HG03159 (cell line): Measurements from ENCODE around the gene MED31.
"Not testable (repeated sequence)": the region's sequence is repeated elsewhere in the genome, so short reads cannot be mapped to it uniquely, and the experiment has no call there.

Experiments used
- ATAC-seq: cut with Tn5 transposase; IDR thresholded peaks from one replicate; pipeline ENCODE4 v1.9.1; 2021; ENCODE audit warnings: mild to moderate bottlenecking, moderate library complexity; ENCODE audit not compliant: unreplicated experiment

Gene MED31

DNA sequence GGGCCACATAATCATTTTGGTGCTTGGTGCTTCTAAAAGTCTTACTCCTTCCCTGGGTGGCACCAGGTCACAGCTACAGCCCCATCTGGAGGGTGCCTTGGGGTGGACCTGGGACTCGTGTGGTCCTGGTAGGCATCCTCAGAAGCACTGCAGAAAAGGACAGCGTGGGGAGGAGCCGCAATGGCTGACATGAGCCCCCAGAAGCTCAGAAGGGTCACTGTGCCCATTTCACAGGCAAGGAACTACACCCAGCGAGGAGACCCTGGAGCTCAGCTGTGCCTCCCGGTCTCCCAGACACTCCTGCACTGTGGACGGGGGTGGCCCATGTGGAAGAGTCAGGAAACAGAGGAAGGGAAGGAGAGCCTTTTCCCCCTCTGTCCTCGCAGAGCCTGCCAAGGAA lies 26.5 kb upstream of the MED31 start:
- ATAC-seq, result no peak

DNA sequence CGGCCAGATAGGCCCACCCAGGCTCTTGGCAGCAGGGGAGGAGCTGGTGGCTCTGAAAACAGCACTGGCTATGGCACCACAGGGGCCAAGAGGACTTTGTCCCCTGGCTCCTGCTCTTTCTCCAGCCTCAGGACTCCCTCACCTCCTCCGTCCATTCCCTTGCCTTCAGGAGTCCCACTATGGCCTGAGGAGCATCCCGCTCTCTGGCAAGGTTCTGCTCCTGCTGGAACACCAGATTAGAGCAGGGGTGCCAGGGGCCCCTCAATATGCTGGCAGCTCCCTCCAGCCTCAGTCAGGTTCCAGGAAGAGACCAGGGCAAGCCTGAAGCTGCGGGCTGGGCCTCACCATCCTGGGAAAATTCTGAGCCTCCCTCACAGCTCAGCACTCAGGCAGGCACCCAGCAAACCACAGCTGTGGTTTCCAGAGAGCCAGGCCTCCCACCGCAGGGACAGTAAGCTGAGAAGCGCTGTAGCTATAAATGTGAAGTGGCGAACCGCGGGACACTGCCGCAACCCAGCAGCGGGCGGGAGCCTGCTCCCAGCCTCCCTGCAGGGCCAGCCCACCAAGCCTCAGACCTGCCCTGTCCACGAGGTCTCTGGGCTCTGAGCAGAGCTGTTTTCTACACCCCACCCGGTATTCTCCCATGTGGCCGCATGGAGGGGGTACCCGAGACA lies 25.9 kb upstream of the MED31 start:
- no peak for ATAC-seq

DNA sequence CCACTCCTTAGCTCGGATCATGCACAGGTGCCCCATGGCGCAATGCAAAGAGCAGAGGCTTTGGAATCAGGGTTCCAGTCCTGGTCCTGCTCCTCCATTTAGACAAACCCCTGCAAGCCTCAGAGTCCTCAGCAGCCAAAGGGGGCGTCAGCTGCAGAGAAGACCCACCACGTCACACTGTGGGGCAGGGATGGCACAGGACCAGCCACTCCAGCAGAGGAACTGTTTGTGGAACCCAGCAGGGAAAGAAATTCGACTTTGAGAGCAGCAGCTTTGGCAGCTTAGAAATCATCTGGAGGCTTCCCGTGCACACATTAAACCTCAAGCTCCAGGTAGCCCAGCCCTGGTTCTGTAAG lies 25.4 kb upstream of the MED31 start:
- no peak for ATAC-seq

DNA sequence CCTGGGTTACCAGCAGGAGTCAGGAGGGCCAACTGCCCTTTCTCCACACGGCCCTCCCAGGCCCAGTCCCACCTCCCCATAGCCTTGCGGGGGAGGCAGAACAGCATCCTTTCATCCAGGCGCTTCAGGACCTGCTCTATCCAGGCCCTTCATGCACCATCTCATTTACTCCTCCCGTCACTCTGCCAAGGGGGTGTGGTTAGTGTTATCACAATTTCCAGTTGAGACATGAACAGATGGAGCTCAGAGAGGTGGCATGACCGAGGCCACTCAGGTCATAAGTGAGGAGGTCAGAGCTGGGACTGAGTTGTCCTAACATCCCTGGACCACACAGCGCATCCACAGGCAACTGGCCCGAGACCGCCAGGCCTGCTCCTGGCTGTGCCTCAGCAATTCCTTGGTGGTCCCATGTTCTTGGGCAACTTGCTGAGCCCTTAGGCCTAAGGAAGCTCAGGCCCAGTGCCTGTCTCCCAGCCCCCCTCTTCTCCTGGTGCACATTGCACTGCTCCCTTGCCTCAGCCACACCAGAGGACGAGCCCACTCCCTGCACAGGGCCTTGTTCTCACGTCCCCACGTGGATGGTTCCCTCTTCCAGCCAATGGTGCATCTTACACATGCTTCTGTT lies 23.9 kb upstream of the MED31 start:
- no peak for ATAC-seq

GRCh38 chr17:6674586-6674985 lies 23.2 kb upstream of the MED31 start:
- ATAC-seq, result no peak

- ATAC-seq, result no peak
These were observed 20.0 kb upstream of the MED31 start for GRCh38 chr17:6671431-6671830.

DNA sequence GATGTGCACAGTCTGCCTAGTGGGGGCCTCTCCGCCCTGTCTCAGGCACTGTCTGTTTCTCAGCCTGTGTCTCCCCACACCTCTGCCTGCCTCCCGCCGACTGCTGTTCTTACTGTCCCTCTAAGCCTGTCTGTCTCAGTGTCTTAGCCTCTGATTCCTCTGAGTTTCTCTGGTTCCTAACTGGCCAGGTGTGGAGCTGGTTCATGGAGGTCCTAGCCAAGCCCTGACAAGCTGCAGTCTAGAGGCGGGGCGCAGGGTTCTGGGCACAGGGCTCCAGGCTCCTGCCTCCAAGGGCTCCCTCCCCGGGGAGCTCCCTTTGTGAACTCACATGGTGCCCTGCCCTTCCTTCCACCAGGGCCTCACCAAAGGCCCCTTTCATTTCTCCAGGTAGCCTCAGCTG lies 19.6 kb upstream of the MED31 start:
- ATAC-seq, result no peak

GRCh38 chr17:6670571-6670970 lies 19.2 kb upstream of the MED31 start:
- ATAC-seq, result no peak

DNA sequence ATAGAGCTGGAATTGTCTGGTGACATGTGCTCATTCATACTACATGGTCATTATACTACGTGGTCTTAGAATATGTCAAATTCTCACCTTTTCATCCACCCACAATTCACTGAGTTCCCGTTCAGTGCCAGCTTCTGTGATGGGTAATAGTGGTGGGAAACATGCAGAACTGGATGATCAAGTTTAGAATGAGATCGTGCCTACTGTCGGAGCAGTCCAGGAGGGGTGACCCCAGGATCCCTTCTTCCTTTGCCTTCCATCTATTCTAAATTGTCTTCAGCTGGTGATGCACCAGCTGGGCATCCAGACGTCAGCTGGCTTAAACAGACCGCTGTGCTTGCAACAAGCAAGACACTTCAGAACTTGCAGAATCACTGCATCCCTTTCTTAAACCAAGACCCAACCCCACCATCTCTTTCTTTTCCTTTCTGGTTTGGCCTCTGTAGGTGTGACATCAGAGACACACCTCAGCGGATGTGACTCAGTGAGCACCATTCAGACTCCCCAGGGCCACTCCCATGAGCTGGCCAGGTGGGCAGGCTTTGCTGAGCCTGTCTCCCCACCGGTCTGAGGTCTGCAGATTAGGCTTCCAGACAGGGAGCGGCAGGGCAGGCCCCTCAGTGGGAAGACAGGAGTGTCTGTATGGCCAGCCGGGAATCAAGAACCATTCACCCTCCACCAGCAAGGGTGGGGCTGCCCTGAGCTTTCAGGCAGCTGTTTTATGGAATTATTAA lies 18.2 kb upstream of the MED31 start:
- ATAC-seq, result no peak

- ATAC-seq, result no peak
These were observed 17.5 kb upstream of the MED31 start for GRCh38 chr17:6668727-6669425.

GRCh38 chr17:6668219-6668618 lies 16.8 kb upstream of the MED31 start:
- ATAC-seq, result no peak

DNA sequence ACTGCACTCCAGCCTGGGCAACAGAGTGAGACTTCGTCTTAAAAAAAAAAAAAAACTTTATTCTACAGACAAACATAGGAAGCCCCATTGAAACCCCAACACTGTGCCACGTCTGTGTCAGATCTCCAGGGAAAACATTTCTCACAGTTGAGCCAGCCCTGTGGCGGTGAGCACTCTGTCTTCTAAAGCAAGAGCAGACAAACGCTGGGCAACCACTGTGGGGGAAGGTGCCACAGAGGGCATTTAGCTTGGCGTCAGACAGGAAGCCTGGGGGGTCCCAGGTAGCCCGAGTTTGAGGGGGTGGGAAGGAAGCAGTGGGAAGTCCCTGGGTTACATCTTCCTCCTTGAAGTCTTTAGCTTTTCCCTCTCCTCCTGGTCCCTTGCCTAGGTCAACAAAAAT lies 16.1 kb upstream of the MED31 start:
- ATAC-seq, result no peak

DNA sequence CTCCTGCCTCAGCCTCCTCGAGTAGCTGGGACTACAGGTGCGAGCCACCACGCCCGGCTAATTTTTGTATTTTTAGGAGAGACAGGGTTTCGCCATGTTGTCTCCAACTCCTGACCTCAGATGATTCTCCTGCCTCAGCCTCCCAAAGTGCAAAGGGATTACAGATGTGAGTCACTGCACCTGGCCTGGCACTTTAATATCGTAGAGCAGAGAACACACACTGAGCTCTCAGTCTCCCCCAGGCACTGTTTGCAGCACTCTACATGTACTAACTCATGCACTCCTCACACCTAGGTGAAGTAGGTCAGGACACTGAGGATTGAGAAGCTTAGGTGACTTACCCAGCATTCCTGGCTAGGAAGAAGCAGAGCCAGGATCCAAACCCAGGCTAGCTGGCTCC lies 15.2 kb upstream of the MED31 start:
- ATAC-seq, result no peak

DNA sequence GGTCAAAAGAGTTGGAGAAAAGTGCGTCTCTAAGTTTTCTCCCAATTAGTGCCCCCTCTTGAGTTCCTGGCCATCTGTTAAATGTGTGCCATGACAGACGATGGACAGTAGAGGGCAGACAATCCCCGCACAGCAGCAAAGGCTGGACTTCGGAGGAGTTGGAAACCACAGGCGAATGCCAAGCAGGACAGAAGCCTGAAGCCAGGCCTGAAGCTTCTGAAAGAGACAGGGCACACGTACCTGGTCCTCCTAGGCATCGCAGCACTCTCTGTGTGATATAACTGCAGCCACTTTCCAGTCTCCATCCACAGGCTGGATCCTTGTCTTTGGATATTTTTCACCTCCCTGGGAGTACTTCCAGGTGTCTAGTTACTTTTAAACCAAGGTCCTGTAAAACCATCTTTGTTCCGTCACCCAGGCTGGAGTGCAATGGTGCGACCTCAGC lies 14.7 kb upstream of the MED31 start:
- no peak for ATAC-seq

DNA sequence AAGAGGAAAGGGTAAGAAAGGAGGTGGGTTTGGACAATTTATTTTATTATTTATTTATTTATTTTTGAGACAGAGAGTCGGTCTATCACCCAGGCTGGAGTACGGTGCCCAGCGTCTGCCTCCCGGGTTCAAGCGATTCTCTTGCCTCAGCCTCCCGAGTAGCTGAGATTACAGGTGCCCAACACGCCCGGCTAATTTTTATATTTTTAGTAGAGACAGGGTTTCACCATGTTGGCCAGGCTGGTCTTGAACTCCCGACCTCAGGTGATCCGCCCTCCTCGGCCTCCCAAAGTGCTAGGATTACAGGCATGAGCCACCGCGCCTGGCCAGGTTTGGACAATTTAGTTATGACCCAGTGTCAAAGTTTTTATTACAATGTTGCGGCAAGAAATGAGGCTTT lies 11.8 kb upstream of the MED31 start:
- not testable (repeated sequence) for ATAC-seq

GRCh38 chr17:6661464-6661848 lies 10.1 kb upstream of the MED31 start:
- no peak for ATAC-seq

DNA sequence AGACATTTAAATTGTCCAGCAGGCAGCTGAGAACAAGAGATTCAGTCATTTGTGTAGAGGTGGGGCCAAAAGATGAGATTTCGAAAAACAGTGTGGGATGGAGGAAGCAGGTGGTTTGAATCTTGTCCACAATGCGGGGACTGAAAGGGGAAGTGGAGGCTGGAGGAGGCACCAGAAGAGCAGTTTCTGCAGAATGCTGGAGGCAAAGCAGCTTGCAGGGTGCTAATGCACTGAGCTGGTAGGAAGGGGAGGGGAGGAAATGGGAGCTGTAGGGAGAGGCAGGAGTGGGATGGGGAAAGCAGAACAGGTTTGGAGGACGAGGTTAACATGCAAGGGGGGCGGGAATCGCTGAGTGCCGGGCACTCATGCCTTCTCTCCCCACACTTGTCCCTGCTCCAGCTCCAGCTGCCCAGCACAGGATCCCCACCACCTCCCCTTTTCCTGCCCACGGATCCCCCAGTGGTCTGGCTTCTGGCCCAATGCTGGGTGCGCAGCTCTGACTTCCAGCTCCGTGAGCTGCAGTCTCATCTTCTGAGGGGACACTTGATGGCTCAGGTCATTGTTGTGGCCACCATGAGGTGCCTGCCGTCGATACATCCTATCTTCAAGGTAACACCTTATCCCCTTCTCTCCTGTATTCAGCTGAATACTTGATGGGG lies 9.5 kb upstream of the MED31 start:
- ATAC-seq, result peak; percentile 75

- no peak for ATAC-seq
These were observed 8.7 kb upstream of the MED31 start for GRCh38 chr17:6660101-6660500.

DNA sequence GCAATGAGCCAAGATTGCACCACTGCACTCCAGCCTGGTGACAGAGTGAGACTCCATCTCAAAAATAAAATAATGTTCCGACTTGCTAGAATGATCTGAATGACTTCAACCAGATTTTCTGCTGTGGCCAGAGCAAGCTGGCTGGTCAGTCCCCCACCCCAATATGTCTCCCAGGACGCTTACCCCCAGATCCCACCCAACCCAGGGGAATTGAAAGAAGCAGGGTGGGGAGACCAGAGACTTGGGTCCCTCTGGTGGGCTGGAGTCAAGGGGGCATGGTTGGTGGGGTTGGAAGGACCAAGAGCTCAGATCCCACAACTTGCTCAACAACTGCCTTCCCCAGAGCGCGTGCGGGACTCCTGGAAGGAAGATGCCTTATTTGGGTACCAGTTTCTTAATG lies 7.0 kb upstream of the MED31 start:
- not testable (repeated sequence) for ATAC-seq

DNA sequence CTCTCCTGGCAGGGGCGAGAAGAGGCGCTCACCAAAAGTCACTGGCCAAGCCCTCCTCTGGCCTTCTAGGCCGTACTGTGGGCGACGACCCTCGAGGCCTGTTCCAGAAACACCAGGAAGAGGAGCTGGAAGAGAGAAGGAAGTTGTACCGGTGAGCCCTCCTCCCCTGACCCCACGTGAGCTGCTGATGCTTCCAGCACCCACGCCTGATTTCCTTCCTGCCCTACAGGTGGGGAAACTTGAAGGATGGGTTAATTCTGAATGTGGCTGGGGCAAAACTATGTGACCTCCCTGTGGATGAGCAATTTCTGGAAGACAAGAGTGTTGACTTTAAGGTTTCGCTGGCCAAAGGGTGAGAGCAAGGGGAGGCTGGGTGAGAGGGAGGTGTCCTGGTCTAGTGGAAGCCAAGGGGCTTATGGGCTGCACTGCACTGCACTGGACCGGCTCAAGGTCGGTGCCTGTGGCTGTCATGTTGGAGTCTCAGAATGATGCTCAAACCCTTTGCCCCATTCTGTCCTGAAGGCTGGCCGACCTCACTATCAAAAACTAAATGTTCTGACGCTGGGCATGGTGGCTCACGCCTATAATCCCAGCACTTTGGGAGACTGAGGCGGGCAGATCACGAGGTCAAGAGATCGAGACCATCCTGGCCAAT lies 6.4 kb upstream of the MED31 start:
- ATAC-seq, result no peak
